ENCODE results near the gene BEND7. TPM values are rescaled to one million over a fixed set of nuclear protein-coding genes. Genes with fewer than 3 reads are reported as not detected.

The BEND7 gene
- total and polyA plus RNA-seq, 8 donors: 12.8 to 21.3 (median 19.6) TPM

GRCh38 chr10:13399752-13400151, 129.1 kb downstream of the BEND7 start:
- H3K9me3 ChIP-seq: peaks cover 0 to 2% of the 10 kb centered on the region in 2 donors
- no peak overlapping the region for H3K27ac ChIP-seq
- no peaks in the 10 kb centered on the region for H3K4me1 ChIP-seq
- no peak overlapping the region for H3K4me3 ChIP-seq
- no peaks in the 10 kb centered on the region for H3K27me3 ChIP-seq
- intact Hi-C loops (cut with DNase I): no loop called here
- DNase-seq (no peak), ATAC-seq (no peak)
- no peak for TF ChIP-seq CTCF (IDR thresholded peaks at IDR 0.05)
- no peaks in the 10 kb centered on the region for H3K36me3 ChIP-seq

- TF ChIP-seq CTCF (IDR thresholded peaks at IDR 0.05): no peak
- Histone ChIP-seq H3K36me3 (no peaks in the 10 kb centered on the region), H3K27ac (no peak overlapping the region), H3K27me3 (no peaks in the 10 kb centered on the region), H3K9me3 (peaks cover 0 to 2% of the 10 kb centered on the region in 2 donors), H3K4me3 (no peak overlapping the region), H3K4me1 (no peaks in the 10 kb centered on the region)
- no peak for DNase-seq
- no peak for ATAC-seq
- intact Hi-C loops (cut with DNase I): no loop called here
These were observed 129.6 kb downstream of the BEND7 start for GRCh38 chr10:13399236-13399635.

GRCh38 chr10:13397052-13397451, 131.8 kb downstream of the BEND7 start:
- no peak overlapping the region for H3K4me3 ChIP-seq
- H3K27me3 ChIP-seq: no peaks in the 10 kb centered on the region
- no peaks in the 10 kb centered on the region for H3K4me1 ChIP-seq
- intact Hi-C loops (cut with DNase I): no loop called here
- H3K27ac ChIP-seq: no peak overlapping the region
- H3K36me3 ChIP-seq: no peaks in the 10 kb centered on the region
- no peak for TF ChIP-seq CTCF (IDR thresholded peaks at IDR 0.05)
- H3K9me3 ChIP-seq: peaks cover 0 to 2% of the 10 kb centered on the region in 2 donors
- no peak for DNase-seq
- ATAC-seq: no peak

- TF ChIP-seq CTCF (IDR thresholded peaks at IDR 0.05): no peak
- no peaks in the 10 kb centered on the region for H3K36me3 ChIP-seq
- H3K4me1 ChIP-seq: no peaks in the 10 kb centered on the region
- ATAC-seq: no peak
- H3K9me3 ChIP-seq: peaks cover 0 to 2% of the 10 kb centered on the region in 2 donors
- DNase-seq: no peak
- no peaks in the 10 kb centered on the region for H3K27me3 ChIP-seq
- no peak overlapping the region for H3K4me3 ChIP-seq
- intact Hi-C loops (cut with DNase I): no loop called here
- H3K27ac ChIP-seq: no peak overlapping the region
These were observed 132.4 kb downstream of the BEND7 start for GRCh38 chr10:13396369-13396768.

- no peak for DNase-seq
- Histone ChIP-seq H3K4me3 (no peak overlapping the region), H3K36me3 (no peaks in the 10 kb centered on the region), H3K4me1 (no peaks in the 10 kb centered on the region), H3K27ac (no peak overlapping the region), H3K27me3 (no peaks in the 10 kb centered on the region), H3K9me3 (peaks cover 0 to 2% of the 10 kb centered on the region in 2 donors)
- intact Hi-C loops (cut with DNase I): no loop called here
- TF ChIP-seq CTCF (IDR thresholded peaks at IDR 0.05): no peak
- no peak for ATAC-seq
These were observed 133.3 kb downstream of the BEND7 start for GRCh38 chr10:13395540-13395939.
